Duodenal mucosa (tissue), 2 donors: ENCODE measurements around the gene POLR3G.

Experiments
- H3K27ac ChIP-seq: one replicate; pipeline ENCODE4 v1.7.0; 2013; ENCODE audit warnings: low read depth, low read length
- H3K27me3 ChIP-seq, 2 donors: one replicate each; pipeline ENCODE4 v1.7.0; 2013; ENCODE audit warnings: low read length in 2 of 2, control low read depth in 1 of 2; ENCODE audit not compliant: insufficient read depth in 2 of 2, control insufficient read depth in 1 of 2
- H3K36me3 ChIP-seq, 2 donors: one replicate each; pipeline ENCODE4 v1.7.0; 2013; ENCODE audit warnings: low read length in 2 of 2, control low read depth in 1 of 2; ENCODE audit not compliant: insufficient read depth in 2 of 2, control insufficient read depth in 1 of 2
- H3K4me1 ChIP-seq, 2 donors: one replicate each; pipeline ENCODE4 v1.7.0; 2013; ENCODE audit warnings: low read length in 2 of 2, control low read depth in 1 of 2; ENCODE audit not compliant: insufficient read depth in 2 of 2, control insufficient read depth in 1 of 2
- H3K4me3 ChIP-seq, 2 donors: one replicate each; pipeline ENCODE4 v1.7.0; 2013; ENCODE audit warnings: low read length in 2 of 2, low read depth in 1 of 2
- H3K9ac ChIP-seq, 2 donors: one replicate each; pipeline ENCODE4 v1.7.0; 2013; ENCODE audit warnings: low read length in 2 of 2, low read depth in 1 of 2
- H3K9me3 ChIP-seq, 2 donors: one replicate each; pipeline ENCODE4 v1.7.0; 2013; ENCODE audit warnings: low read length in 2 of 2, control low read depth in 1 of 2; ENCODE audit not compliant: control insufficient read depth in 1 of 2

POLR3G gene

GRCh38 chr5:90475436-90475980 lies 844 bp downstream of the POLR3G start:
- no peak overlapping the region for H3K27ac ChIP-seq
- H3K4me3 ChIP-seq: peak overlapping the region; percentile 97 to 100

DNA sequence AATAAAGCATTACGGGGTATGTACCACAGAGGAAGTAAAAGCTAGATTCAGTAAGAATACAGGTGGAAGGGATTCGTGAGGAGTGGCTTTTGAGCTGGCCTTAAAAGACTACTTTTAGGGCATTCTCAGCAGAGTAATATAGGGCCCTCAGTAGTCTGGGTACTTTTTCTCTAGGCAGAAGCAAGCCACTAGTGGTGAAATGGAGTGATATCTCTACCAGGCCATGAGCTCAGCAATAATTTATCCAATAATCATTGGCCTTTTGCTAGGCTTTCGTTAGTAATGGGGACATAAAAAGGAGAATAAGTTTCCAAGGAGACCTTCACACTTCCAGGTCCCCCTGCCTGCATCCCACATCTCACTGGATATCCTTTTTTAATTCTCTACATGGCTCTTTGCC lies 1.7 kb downstream of the POLR3G start:
- H3K4me3 ChIP-seq: no peak overlapping the region
- H3K27me3 ChIP-seq: no peaks in the 10 kb centered on the region
- H3K4me1 ChIP-seq: peaks cover 1 to 18% of the 10 kb centered on the region in 2 donors
- no peaks in the 10 kb centered on the region for H3K9me3 ChIP-seq
- no peaks in the 10 kb centered on the region for H3K36me3 ChIP-seq
- no peak overlapping the region for H3K9ac ChIP-seq
- no peak overlapping the region for H3K27ac ChIP-seq

More at GRCh38 chr5:90475436-90475980, 844 bp downstream of the POLR3G start:
- Histone ChIP-seq H3K9me3 (no peaks in the 10 kb centered on the region), H3K36me3 (no peaks in the 10 kb centered on the region), H3K4me1 (peaks cover 6 to 18% of the 10 kb centered on the region in 2 donors), H3K27me3 (no peaks in the 10 kb centered on the region), H3K9ac (peak overlapping the region in 1 of 2 donors; percentile 58)

DNA sequence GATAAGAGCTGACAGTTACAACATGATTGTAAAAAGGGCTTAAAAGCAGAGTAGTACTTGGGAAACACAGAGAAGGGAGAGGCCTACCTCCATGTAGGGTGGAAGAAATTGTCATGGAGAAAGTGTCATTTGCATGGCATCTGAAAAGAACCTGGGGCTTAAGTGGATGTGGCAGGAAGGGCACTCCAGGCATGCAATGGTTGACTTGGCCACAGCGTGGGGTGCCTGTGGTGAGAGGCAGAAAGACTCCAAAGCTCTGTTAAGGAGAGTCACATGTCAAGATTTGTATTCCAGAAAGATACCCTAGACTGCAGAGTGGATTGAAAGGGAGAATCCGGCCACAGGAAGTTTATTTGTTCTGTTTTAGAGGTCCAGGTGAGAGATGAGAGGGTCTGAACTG lies 2.4 kb downstream of the POLR3G start:
- Histone ChIP-seq H3K4me3 (no peak overlapping the region), H3K27me3 (no peaks in the 10 kb centered on the region), H3K9ac (no peak overlapping the region), H3K4me1 (peaks cover 0 to 18% of the 10 kb centered on the region in 2 donors), H3K27ac (no peak overlapping the region), H3K9me3 (no peaks in the 10 kb centered on the region), H3K36me3 (no peaks in the 10 kb centered on the region)

DNA sequence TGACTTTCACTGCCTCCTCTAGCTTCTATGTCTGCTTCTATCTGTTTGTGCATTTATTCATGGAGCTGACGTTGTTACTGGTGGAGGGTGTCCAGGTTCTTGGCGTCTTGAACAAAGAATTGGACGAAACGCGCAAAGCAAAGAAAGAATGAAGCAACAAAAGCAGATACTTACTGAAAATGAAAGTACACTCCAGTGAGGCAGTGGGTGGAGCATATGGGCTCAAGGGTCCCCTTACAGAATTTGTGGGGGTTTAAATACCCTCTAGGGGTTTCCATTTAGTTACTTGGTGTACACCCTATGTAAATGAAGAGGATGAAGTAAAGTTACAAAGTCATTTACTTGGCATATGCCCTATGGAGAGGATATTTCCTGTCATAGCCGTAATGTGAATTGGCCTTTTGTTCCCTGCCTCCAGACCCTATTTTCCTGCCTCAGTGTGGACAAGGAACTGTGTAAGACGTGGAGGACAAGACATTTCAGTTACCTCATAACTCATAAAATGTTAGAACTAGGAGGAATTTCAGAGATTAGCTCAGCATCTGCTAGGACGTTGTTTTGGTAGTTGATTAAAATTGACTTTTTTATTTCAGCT lies 3.1 kb downstream of the POLR3G start:
- no peaks in the 10 kb centered on the region for H3K9me3 ChIP-seq
- H3K27ac ChIP-seq: no peak overlapping the region
- peaks cover 0 to 14% of the 10 kb centered on the region in 2 donors for H3K4me1 ChIP-seq
- H3K4me3 ChIP-seq: no peak overlapping the region
- no peak overlapping the region for H3K9ac ChIP-seq
- no peaks in the 10 kb centered on the region for H3K36me3 ChIP-seq
- no peaks in the 10 kb centered on the region for H3K27me3 ChIP-seq

- Histone ChIP-seq H3K9me3 (no peaks in the 10 kb centered on the region), H3K36me3 (no peaks in the 10 kb centered on the region), H3K4me1 (peaks cover 0 to 4% of the 10 kb centered on the region in 2 donors), H3K27ac (no peak overlapping the region), H3K27me3 (no peaks in the 10 kb centered on the region), H3K4me3 (no peak overlapping the region), H3K9ac (no peak overlapping the region)
These were observed 5.1 kb downstream of the POLR3G start for GRCh38 chr5:90479611-90480385.

GRCh38 chr5:90480699-90481098 lies 6.0 kb downstream of the POLR3G start:
- no peak overlapping the region for H3K27ac ChIP-seq
- H3K36me3 ChIP-seq: no peaks in the 10 kb centered on the region
- H3K4me3 ChIP-seq: no peak overlapping the region
- H3K9ac ChIP-seq: no peak overlapping the region
- H3K27me3 ChIP-seq: no peaks in the 10 kb centered on the region
- no peaks in the 10 kb centered on the region for H3K9me3 ChIP-seq
- H3K4me1 ChIP-seq: no peaks in the 10 kb centered on the region

- H3K4me3 ChIP-seq: no peak overlapping the region
- H3K4me1 ChIP-seq: no peaks in the 10 kb centered on the region
- no peaks in the 10 kb centered on the region for H3K9me3 ChIP-seq
- H3K27me3 ChIP-seq: no peaks in the 10 kb centered on the region
- no peak overlapping the region for H3K9ac ChIP-seq
- H3K36me3 ChIP-seq: no peaks in the 10 kb centered on the region
- H3K27ac ChIP-seq: no peak overlapping the region
These were observed 8.5 kb downstream of the POLR3G start for GRCh38 chr5:90483206-90483605.

- Histone ChIP-seq H3K9me3 (no peaks in the 10 kb centered on the region), H3K9ac (no peak overlapping the region), H3K27me3 (no peaks in the 10 kb centered on the region), H3K4me3 (no peak overlapping the region), H3K4me1 (no peaks in the 10 kb centered on the region), H3K36me3 (no peaks in the 10 kb centered on the region), H3K27ac (no peak overlapping the region)
These were observed 9.9 kb downstream of the POLR3G start for GRCh38 chr5:90484540-90484939.

DNA sequence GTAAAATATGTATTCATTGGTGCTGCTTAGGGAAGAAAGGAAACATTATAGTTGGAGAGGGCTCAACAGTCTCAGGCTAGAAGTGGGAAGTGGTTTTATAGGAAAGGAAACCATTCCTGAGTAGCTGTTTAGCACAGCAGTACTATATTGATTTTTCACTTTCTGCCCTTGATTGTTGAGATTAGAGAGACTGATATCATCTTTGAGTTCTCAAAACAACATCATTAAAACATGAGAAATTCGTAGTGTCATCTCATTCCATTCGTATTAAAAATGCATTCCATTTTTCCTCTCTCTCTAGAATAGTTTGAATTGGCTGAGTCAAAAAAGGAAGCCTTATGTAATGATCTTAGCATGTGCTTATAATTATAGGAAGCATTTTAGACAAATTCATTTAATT lies 14.1 kb downstream of the POLR3G start:
- no peaks in the 10 kb centered on the region for H3K27me3 ChIP-seq
- no peaks in the 10 kb centered on the region for H3K4me1 ChIP-seq
- no peaks in the 10 kb centered on the region for H3K36me3 ChIP-seq
- H3K9ac ChIP-seq: no peak overlapping the region
- H3K4me3 ChIP-seq: no peak overlapping the region
- no peaks in the 10 kb centered on the region for H3K9me3 ChIP-seq
- no peak overlapping the region for H3K27ac ChIP-seq

DNA sequence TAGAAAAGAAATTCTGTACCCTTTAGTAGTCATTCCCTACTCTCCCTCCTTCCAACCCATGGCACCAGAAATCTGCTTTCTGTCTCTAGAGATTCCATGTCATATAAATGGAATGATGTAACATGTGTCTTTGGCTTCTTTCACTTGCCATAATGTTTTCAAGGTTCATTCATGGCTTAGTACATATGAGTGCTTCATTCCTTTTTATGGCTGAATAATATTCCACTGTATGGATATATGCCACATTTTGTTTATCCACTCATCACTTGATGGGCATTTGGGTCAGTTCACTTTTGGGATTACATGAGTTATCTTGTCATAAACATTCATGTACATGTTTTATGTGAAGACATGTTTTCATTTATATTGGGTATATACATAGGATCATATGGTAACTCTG lies 19.4 kb downstream of the POLR3G start:
- Histone ChIP-seq H3K4me3 (no peak overlapping the region), H3K27ac (no peak overlapping the region), H3K9ac (no peak overlapping the region), H3K4me1 (no peaks in the 10 kb centered on the region), H3K27me3 (no peaks in the 10 kb centered on the region), H3K9me3 (peaks cover 0 to 5% of the 10 kb centered on the region in 2 donors), H3K36me3 (no peaks in the 10 kb centered on the region)
